Astrocyte (in vitro differentiated cells and primary cell): ENCODE results near the gene TCF7.

Source experiments
- CTCF ChIP-seq: IDR thresholded peaks from 2 replicates; pipeline ENCODE4 v1.5.1; 2011; ENCODE audit warnings: low read depth, mild to moderate bottlenecking, inconsistent platforms, low read length, moderate library complexity; ENCODE audit not compliant: insufficient read depth
- EZH2 ChIP-seq: IDR thresholded peaks from 2 replicates; pipeline ENCODE4 v1.6.1; 2012; ENCODE audit warnings: mild to moderate bottlenecking, low read length, inconsistent platforms; ENCODE audit not compliant: insufficient read depth

- TF ChIP-seq CTCF (no peak), EZH2 (no peak)
These were observed 22.8 kb upstream of the TCF7 start for GRCh38 chr5:134091626-134092121.
